OCI-LY7 (cell line): Measurements from ENCODE around the gene RDH14. TPM values are rescaled to one million over a fixed set of nuclear protein-coding genes. Genes with fewer than 3 reads are reported as not detected.
A peak's percentile ranks its signal among the peaks of the same experiment; 100 is the strongest.

ENCODE experiments used
- BruUV-seq: library from RNA; stranded (reverse); fragments of 400-500 nt; replicated peaks from 2 replicates; lab custom pipeline; 2021; lab: Mats Ljungman, UMichigan
- CTCF ChIA-PET: fragments of 300-600 bp; sonication (Branson Sonifier 250); formaldehyde crosslinking; loops from one replicate; lab custom pipeline; 2022; ENCODE audit warnings: antibody characterized with exemption; ENCODE audit not compliant: unreplicated experiment; lab: Charles Lee
- POLR2A ChIA-PET: fragments of 300-600 bp; sonication (Branson Sonifier 250); formaldehyde crosslinking; loops from one replicate; lab custom pipeline; 2022; ENCODE audit warnings: antibody characterized with exemption; lab: Charles Lee
- DNase-seq: peaks from one replicate; pipeline ENCODE4 v3.0.0-alpha.2; 2015; ENCODE audit warnings: low spot score
- H2AFZ ChIP-seq: fragments of 200-600 bp; sonication (generic), shearing (Covaris generic); 2 replicates; pipeline ENCODE4 v1.6.1; 2014; ENCODE audit warnings: mild to moderate bottlenecking, antibody characterized with exemption, low read length, moderate library complexity
- H3K27ac ChIP-seq: fragments of 200-600 bp; sonication (generic); 2 replicates; pipeline ENCODE4 v1.5.1; 2014; ENCODE audit warnings: mixed run types, low read depth, mild to moderate bottlenecking, moderate library complexity, low read length, inconsistent platforms; ENCODE audit not compliant: poor library complexity, severe bottlenecking
- H3K36me3 ChIP-seq: fragments of 200-600 bp; sonication (generic); 2 replicates; pipeline ENCODE4 v1.6.1; 2014; ENCODE audit warnings: mild to moderate bottlenecking, antibody characterized with exemption, low read length, moderate library complexity, mixed read lengths; ENCODE audit not compliant: insufficient read depth
- H3K4me1 ChIP-seq: fragments of 200-600 bp; sonication (generic); 2 replicates; pipeline ENCODE4 v1.5.1; 2014; ENCODE audit warnings: mild to moderate bottlenecking, low read length; ENCODE audit not compliant: insufficient read depth, poor library complexity, severe bottlenecking
- H3K4me2 ChIP-seq: fragments of 200-600 bp; sonication (generic); 2 replicates; pipeline ENCODE4 v1.6.1; 2014; ENCODE audit warnings: mild to moderate bottlenecking, low read length
- H3K4me3 ChIP-seq: fragments of 200-600 bp; sonication (generic); 2 replicates; pipeline ENCODE4 v1.5.1; 2014; ENCODE audit warnings: mild to moderate bottlenecking, low read depth, low read length; ENCODE audit not compliant: poor library complexity, severe bottlenecking
- H3K79me2 ChIP-seq: fragments of 200-600 bp; sonication (generic); 2 replicates; pipeline ENCODE4 v1.6.1; 2016; ENCODE audit warnings: low read depth, mild to moderate bottlenecking, low read length, moderate library complexity, mixed read lengths; ENCODE audit not compliant: insufficient read depth
- H3K9me2 ChIP-seq: fragments of 200-600 bp; sonication (generic); 2 replicates; pipeline ENCODE4 v1.6.1; 2016; ENCODE audit warnings: mild to moderate bottlenecking, low read length, mixed read lengths; ENCODE audit not compliant: insufficient read depth
- H3K9me3 ChIP-seq: fragments of 200-600 bp; sonication (generic); 2 replicates; pipeline ENCODE4 v1.6.1; 2014; ENCODE audit warnings: mild to moderate bottlenecking, mixed run types, low read length, mixed read lengths
- H4K20me1 ChIP-seq: fragments of 200-600 bp; sonication (generic); 2 replicates; pipeline ENCODE4 v1.6.1; 2014; ENCODE audit warnings: mild to moderate bottlenecking, antibody characterized with exemption, low read length, moderate library complexity, mixed read lengths; ENCODE audit not compliant: insufficient read depth
- CTCF ChIP-seq: fragments of 200-600 bp; sonication (generic); conservative IDR thresholded peaks from 2 replicates; pipeline ENCODE4 v1.5.1; 2014; ENCODE audit warnings: mild to moderate bottlenecking, antibody characterized with exemption, low read length, moderate library complexity, mixed read lengths
- EZH2phosphoT487 ChIP-seq: fragments of 200-600 bp; sonication (generic); IDR thresholded peaks from 2 replicates; pipeline ENCODE4 v1.6.1; 2018; ENCODE audit warnings: low read depth, borderline replicate concordance, mild to moderate bottlenecking, mixed run types, antibody characterized with exemption, low read length, moderate library complexity, mixed read lengths
- intact Hi-C: fragments of 100-400 bp; cut with micrococcal nuclease; formaldehyde crosslinking; loops from one replicate; pipeline ENCODE4 v1.10.0; 2022; ENCODE audit not compliant: unreplicated experiment
- total RNA-seq, 2 experiments: library from RNA; depleted of rRNA in 1 of 2; stranded (reverse); fragments of >200 nt in 1 of 2; shearing (Covaris generic) in 1 of 2; gene quantifications; 2 replicates each; pipeline ENCODE4 v1.2.3, GENCODE V29; 2014 to 2022

The RDH14 gene
- total RNA-seq, 2 experiments from 2014 or later: 20.6 to 25.2 TPM

DNA sequence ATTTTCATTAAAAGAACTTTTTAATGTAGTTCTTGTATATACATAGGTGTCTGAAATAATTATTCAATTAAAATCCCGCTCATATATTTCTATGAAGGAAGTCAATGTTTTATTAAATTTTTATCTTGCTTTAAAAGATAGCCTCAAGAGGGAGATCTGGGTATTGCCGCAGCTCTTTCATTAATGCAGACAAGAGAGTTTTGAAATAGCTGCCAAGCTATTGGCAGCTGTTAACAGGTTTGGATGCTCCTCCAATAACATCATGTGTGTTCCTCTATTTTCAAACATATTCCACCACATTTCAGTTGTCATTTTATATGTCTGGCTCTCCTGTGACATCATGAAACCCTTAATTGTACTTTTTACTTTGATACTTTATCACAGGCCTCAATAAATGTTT is 41.8 kb upstream of the RDH14 start:
- Histone ChIP-seq H3K27ac (no peak overlapping the region), H4K20me1 (no peaks in the 10 kb centered on the region), H3K9me2 (no peaks in the 10 kb centered on the region), H3K4me3 (no peak overlapping the region), H3K4me1 (peaks cover 26% of the 10 kb centered on the region), H3K9me3 (no peaks in the 10 kb centered on the region), H3K79me2 (no peaks in the 10 kb centered on the region), H3K4me2 (no peak overlapping the region), H3K36me3 (no peaks in the 10 kb centered on the region), H2AFZ (no peak overlapping the region)
- DNase-seq: no peak
- intact Hi-C loops: no loop called here
- no TSS peak for BruUV-seq
- ChIA-PET POLR2A (interaction anchor here (0.7 kb wide), 1 partner anchor 11 kb away, joined by 5 read pairs; no protein-coding TSS in a partner anchor), CTCF (no interaction called here)
- no peak for TF ChIP-seq EZH2phosphoT487
- no peak for TF ChIP-seq CTCF

GRCh38 chr2:18600255-18600613 is 39.8 kb upstream of the RDH14 start:
- BruUV-seq: no TSS peak
- no peaks in the 10 kb centered on the region for H3K79me2 ChIP-seq
- H3K4me3 ChIP-seq: no peak overlapping the region
- TF ChIP-seq EZH2phosphoT487: no peak
- TF ChIP-seq CTCF: no peak
- peak overlapping the region; percentile 16; the same call in 1 of the 2 replicates for H3K4me2 ChIP-seq
- no peaks in the 10 kb centered on the region for H4K20me1 ChIP-seq
- POLR2A ChIA-PET: no interaction called here
- H3K9me3 ChIP-seq: no peaks in the 10 kb centered on the region
- peaks cover 26% of the 10 kb centered on the region for H3K4me1 ChIP-seq
- no peak overlapping the region for H2AFZ ChIP-seq
- intact Hi-C loops: loop anchor here (2.0 kb wide), 1 partner anchor 39 kb away; the partner anchor contains the start of gene RDH14
- H3K36me3 ChIP-seq: no peaks in the 10 kb centered on the region
- DNase-seq: peak; percentile 54
- H3K9me2 ChIP-seq: no peaks in the 10 kb centered on the region
- H3K27ac ChIP-seq: no peak overlapping the region
- CTCF ChIA-PET: no interaction called here

DNA sequence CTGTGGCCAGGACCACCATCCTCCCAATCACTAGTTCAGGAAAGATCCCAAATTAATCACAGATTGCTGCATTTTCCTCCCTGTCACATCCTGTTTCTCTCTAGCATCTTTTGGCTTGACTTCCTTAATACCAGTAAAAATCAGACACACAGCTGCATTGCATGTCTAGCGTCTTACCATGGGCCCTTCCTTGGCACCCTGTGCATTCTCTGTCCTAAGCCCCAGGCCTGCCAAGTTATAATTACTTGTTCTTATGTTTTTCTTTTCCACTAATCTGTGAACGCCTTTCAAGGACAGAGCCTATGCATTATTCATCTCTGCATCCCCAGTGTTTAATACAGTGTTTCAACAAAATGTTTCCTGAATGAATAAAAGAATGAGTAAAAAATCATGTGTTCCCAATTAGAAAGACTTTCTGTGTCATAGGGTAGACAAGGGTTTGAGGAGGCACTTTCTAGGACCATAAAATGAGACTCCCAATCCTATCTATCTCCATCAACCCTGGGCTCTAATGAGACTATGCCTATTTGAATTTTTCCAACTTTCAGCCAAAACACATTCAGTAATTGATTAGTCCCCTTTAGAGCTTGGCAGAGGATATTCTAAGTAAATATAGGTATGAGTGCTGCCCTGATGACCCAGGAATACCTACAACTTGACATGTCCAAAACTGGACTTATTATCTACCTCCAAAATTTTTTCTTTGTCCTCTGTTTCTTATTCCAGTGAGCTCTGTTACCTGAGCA is 39.2 kb upstream of the RDH14 start:
- Histone ChIP-seq H3K36me3 (no peaks in the 10 kb centered on the region), H3K9me2 (no peaks in the 10 kb centered on the region), H3K27ac (no peak overlapping the region), H3K79me2 (no peaks in the 10 kb centered on the region), H2AFZ (no peak overlapping the region), H3K4me3 (no peak overlapping the region), H3K9me3 (no peaks in the 10 kb centered on the region), H3K4me1 (peaks cover 26% of the 10 kb centered on the region), H3K4me2 (peak overlapping the region; percentile 16; the same call in 1 of the 2 replicates), H4K20me1 (no peaks in the 10 kb centered on the region)
- DNase-seq: peak; percentile 2
- intact Hi-C loops: loop anchor here (2.0 kb wide), 1 partner anchor 39 kb away; the partner anchor contains the start of gene RDH14
- ChIA-PET CTCF (no interaction called here), POLR2A (interaction anchor here (0.6 to 1.6 kb wide), 3 partner anchors 11 to 912 kb away, joined by 3 to 4 read pairs (median 4); no protein-coding TSS in a partner anchor)
- TF ChIP-seq EZH2phosphoT487 (no peak), CTCF (no peak)
- no TSS peak for BruUV-seq
